ENCODE measurements around the gene ATP10A. TPM values are rescaled to one million over a fixed set of nuclear protein-coding genes. Genes with fewer than 3 reads are reported as not detected.

The ATP10A gene
- total RNA-seq, 1 donor from 2014 or later: 44.4 TPM

- Mint-ChIP-seq H3K4me1 (ENCODE audit: low read depth) (no peaks in the 10 kb centered on the region), H3K9me3 (no peaks in the 10 kb centered on the region), H3K27me3 (ENCODE audit: low read depth) (no peaks in the 10 kb centered on the region), H3K4me3 (ENCODE audit: low read depth) (no peak overlapping the region), H3K27ac (no peak overlapping the region), H3K36me3 (ENCODE audit: low read depth) (peaks cover 56% of the 10 kb centered on the region)
- intact Hi-C loops (cut with micrococcal nuclease): loop anchor here (1.0 kb wide), 1 partner anchor 240 kb away; no protein-coding TSS in a partner anchor
- no peak for DNase-seq (ENCODE audit: low spot score)
These were observed 168.9 kb downstream of the ATP10A start for GRCh38 chr15:25694239-25694584.

- H3K27ac Mint-ChIP-seq: no peak overlapping the region
- H3K36me3 Mint-ChIP-seq (ENCODE audit: low read depth): peaks cover 50% of the 10 kb centered on the region
- no peaks in the 10 kb centered on the region for H3K4me1 Mint-ChIP-seq (ENCODE audit: low read depth)
- H3K9me3 Mint-ChIP-seq: no peaks in the 10 kb centered on the region
- H3K27me3 Mint-ChIP-seq (ENCODE audit: low read depth): no peaks in the 10 kb centered on the region
- intact Hi-C loops (cut with micrococcal nuclease): loop anchor here (1.0 kb wide), 1 partner anchor 241 kb away; no protein-coding TSS in a partner anchor
- no peak for DNase-seq (ENCODE audit: low spot score)
- no peak overlapping the region for H3K4me3 Mint-ChIP-seq (ENCODE audit: low read depth)
These were observed 169.5 kb downstream of the ATP10A start for GRCh38 chr15:25693321-25694238.

GRCh38 chr15:25691544-25692430 lies 171.3 kb downstream of the ATP10A start:
- H3K4me1 Mint-ChIP-seq (ENCODE audit: low read depth): no peaks in the 10 kb centered on the region
- intact Hi-C loops (cut with micrococcal nuclease): no loop called here
- no peak overlapping the region for H3K4me3 Mint-ChIP-seq (ENCODE audit: low read depth)
- no peak for DNase-seq (ENCODE audit: low spot score)
- no peak overlapping the region for H3K27ac Mint-ChIP-seq
- peaks cover 47% of the 10 kb centered on the region for H3K36me3 Mint-ChIP-seq (ENCODE audit: low read depth)
- H3K9me3 Mint-ChIP-seq: no peaks in the 10 kb centered on the region
- H3K27me3 Mint-ChIP-seq (ENCODE audit: low read depth): no peaks in the 10 kb centered on the region

- no peak for DNase-seq (ENCODE audit: low spot score)
- Mint-ChIP-seq H3K4me1 (ENCODE audit: low read depth) (no peaks in the 10 kb centered on the region), H3K4me3 (ENCODE audit: low read depth) (no peak overlapping the region), H3K36me3 (ENCODE audit: low read depth) (peaks cover 43% of the 10 kb centered on the region), H3K27me3 (ENCODE audit: low read depth) (no peaks in the 10 kb centered on the region), H3K9me3 (no peaks in the 10 kb centered on the region), H3K27ac (no peak overlapping the region)
- intact Hi-C loops (cut with micrococcal nuclease): no loop called here
These were observed 172.2 kb downstream of the ATP10A start for GRCh38 chr15:25690673-25691543.

GRCh38 chr15:25689592-25689991 lies 173.5 kb downstream of the ATP10A start:
- H3K27ac Mint-ChIP-seq: no peak overlapping the region

GRCh38 chr15:25688166-25688565 lies 175.0 kb downstream of the ATP10A start:
- Mint-ChIP-seq H3K27me3 (ENCODE audit: low read depth) (no peaks in the 10 kb centered on the region), H3K27ac (no peak overlapping the region), H3K4me1 (ENCODE audit: low read depth) (peaks cover 5% of the 10 kb centered on the region), H3K9me3 (no peaks in the 10 kb centered on the region), H3K36me3 (ENCODE audit: low read depth) (peaks cover 54% of the 10 kb centered on the region), H3K4me3 (ENCODE audit: low read depth) (no peak overlapping the region)
- no peak for DNase-seq (ENCODE audit: low spot score)
- intact Hi-C loops (cut with micrococcal nuclease): no loop called here

More at GRCh38 chr15:25689592-25689991, 173.5 kb downstream of the ATP10A start:
- Mint-ChIP-seq H3K36me3 (ENCODE audit: low read depth) (peaks cover 48% of the 10 kb centered on the region), H3K27me3 (ENCODE audit: low read depth) (no peaks in the 10 kb centered on the region), H3K9me3 (no peaks in the 10 kb centered on the region), H3K4me1 (ENCODE audit: low read depth) (peaks cover 5% of the 10 kb centered on the region), H3K4me3 (ENCODE audit: low read depth) (no peak overlapping the region)
- DNase-seq (ENCODE audit: low spot score): no peak
- intact Hi-C loops (cut with micrococcal nuclease): no loop called here

GRCh38 chr15:25687689-25688088 lies 175.4 kb downstream of the ATP10A start:
- Mint-ChIP-seq H3K27me3 (ENCODE audit: low read depth) (no peaks in the 10 kb centered on the region), H3K9me3 (no peaks in the 10 kb centered on the region), H3K36me3 (ENCODE audit: low read depth) (peaks cover 55% of the 10 kb centered on the region), H3K4me1 (ENCODE audit: low read depth) (peaks cover 5% of the 10 kb centered on the region), H3K4me3 (ENCODE audit: low read depth) (no peak overlapping the region), H3K27ac (no peak overlapping the region)
- intact Hi-C loops (cut with micrococcal nuclease): no loop called here
- DNase-seq (ENCODE audit: low spot score): no peak

GRCh38 chr15:25687276-25687675 lies 175.9 kb downstream of the ATP10A start:
- peaks cover 54% of the 10 kb centered on the region for H3K36me3 Mint-ChIP-seq (ENCODE audit: low read depth)
- H3K4me3 Mint-ChIP-seq (ENCODE audit: low read depth): no peak overlapping the region
- no peaks in the 10 kb centered on the region for H3K9me3 Mint-ChIP-seq
- H3K27ac Mint-ChIP-seq: no peak overlapping the region
- intact Hi-C loops (cut with micrococcal nuclease): no loop called here
- DNase-seq (ENCODE audit: low spot score): no peak
- H3K4me1 Mint-ChIP-seq (ENCODE audit: low read depth): peaks cover 5% of the 10 kb centered on the region
- H3K27me3 Mint-ChIP-seq (ENCODE audit: low read depth): no peaks in the 10 kb centered on the region

GRCh38 chr15:25686780-25687179 lies 176.3 kb downstream of the ATP10A start:
- Mint-ChIP-seq H3K9me3 (no peaks in the 10 kb centered on the region), H3K4me1 (ENCODE audit: low read depth) (peaks cover 5% of the 10 kb centered on the region), H3K36me3 (ENCODE audit: low read depth) (peaks cover 55% of the 10 kb centered on the region), H3K27ac (no peak overlapping the region), H3K4me3 (ENCODE audit: low read depth) (no peak overlapping the region), H3K27me3 (ENCODE audit: low read depth) (no peaks in the 10 kb centered on the region)
- DNase-seq (ENCODE audit: low spot score): no peak
- intact Hi-C loops (cut with micrococcal nuclease): no loop called here

GRCh38 chr15:25684521-25685431 lies 178.4 kb downstream of the ATP10A start:
- H3K27me3 Mint-ChIP-seq (ENCODE audit: low read depth): no peaks in the 10 kb centered on the region

GRCh38 chr15:25683911-25684310 lies 179.2 kb downstream of the ATP10A start:
- Mint-ChIP-seq H3K9me3 (no peaks in the 10 kb centered on the region), H3K4me3 (ENCODE audit: low read depth) (no peak overlapping the region), H3K27ac (no peak overlapping the region), H3K4me1 (ENCODE audit: low read depth) (peaks cover 5% of the 10 kb centered on the region), H3K36me3 (ENCODE audit: low read depth) (peaks cover 59% of the 10 kb centered on the region), H3K27me3 (ENCODE audit: low read depth) (no peaks in the 10 kb centered on the region)
- intact Hi-C loops (cut with micrococcal nuclease): no loop called here
- DNase-seq (ENCODE audit: low spot score): no peak

More at GRCh38 chr15:25684521-25685431, 178.4 kb downstream of the ATP10A start:
- Mint-ChIP-seq H3K27ac (no peak overlapping the region), H3K4me3 (ENCODE audit: low read depth) (no peak overlapping the region), H3K4me1 (ENCODE audit: low read depth) (peaks cover 5% of the 10 kb centered on the region), H3K9me3 (no peaks in the 10 kb centered on the region), H3K36me3 (ENCODE audit: low read depth) (peaks cover 62% of the 10 kb centered on the region)
- intact Hi-C loops (cut with micrococcal nuclease): no loop called here
- no peak for DNase-seq (ENCODE audit: low spot score)

Data from activated T-helper 2 cell treated with anti-CD3 and anti-CD28 coated beads, Interferon-gamma antibody, Interleukin-2, Interleukin-4, amounts not matched to agents 10 μg/mL and 5 μg/mL and 100 μg/mL, durations not matched to agents 14 hours and 24 hours and 36 hours (primary cell).